B cell (primary cell): Measurements from ENCODE around the gene SLC2A11. TPM values are rescaled to one million over a fixed set of nuclear protein-coding genes. Genes with fewer than 3 reads are reported as not detected.

Experiments
- ATAC-seq: fragments of 200-7000 bp; cut with Tn5 transposase; one replicate; pipeline ENCODE4 v1.10.0; 2021; ENCODE audit warnings: low read depth, mild to moderate bottlenecking, moderate number of reproducible peaks, moderate library complexity
- CTCF ChIA-PET: fragments of 350-600 bp; sonication (Branson Sonifier 250); formaldehyde crosslinking; loops from one replicate; lab custom pipeline; 2021; ENCODE audit warnings: antibody characterized with exemption, inconsistent platforms; lab: Charles Lee
- POLR2A ChIA-PET: fragments of 350-600 bp; sonication (Branson Sonifier 250); formaldehyde crosslinking; loops from one replicate; lab custom pipeline; 2021; ENCODE audit warnings: antibody characterized with exemption; lab: Charles Lee
- DNase-seq: peaks from one replicate; pipeline ENCODE4 v3.0.0; 2013
- H2AFZ ChIP-seq: 2 replicates; pipeline ENCODE4 v1.6.1; 2012; ENCODE audit warnings: mild to moderate bottlenecking, low read depth, low read length; ENCODE audit not compliant: insufficient read depth, poor library complexity, severe bottlenecking
- H3K27ac ChIP-seq, 2 donors: 1 replicate in 1 of 2; 2 replicates in 1 of 2; pipeline ENCODE4 v1.5.1; 2012 to 2013; ENCODE audit warnings: low read length in 2 of 2, mild to moderate bottlenecking in 2 of 2, moderate library complexity in 1 of 2
- H3K27me3 ChIP-seq, 4 experiments: fragments of 200-600 bp in 1 of 4; sonication (generic) in 1 of 4; replicated peaks in 1 of 4; 1 replicate in 2 of 4; 2 replicates in 2 of 4; pipeline versions ENCODE4 v1.6.1 to v1.7.0; 2013 to 2016; ENCODE audit warnings: low read length in 3 of 4, mild to moderate bottlenecking in 2 of 4, mixed read lengths in 1 of 4, moderate library complexity in 1 of 4; ENCODE audit not compliant: insufficient read depth in 4 of 4, control insufficient read depth in 3 of 4; ENCODE audit errors: control extremely low read depth in 1 of 4
- H3K36me3 ChIP-seq, 2 experiments: replicated peaks in 1 of 2; 1 replicate in 1 of 2; 2 replicates in 1 of 2; pipeline versions ENCODE4 v1.6.1 to v1.7.1; 2013; ENCODE audit warnings: low read length in 1 of 2; ENCODE audit not compliant: insufficient read depth in 2 of 2, control insufficient read depth in 1 of 2; ENCODE audit errors: control extremely low read depth in 1 of 2, extremely low read depth in 1 of 2
- H3K4me1 ChIP-seq, 2 donors: fragments of 200-600 bp in 1 of 2; sonication (generic) in 1 of 2; 1 replicate in 1 of 2; 2 replicates in 1 of 2; pipeline versions ENCODE4 v1.5.1 to v1.6.1; 2013 to 2017; ENCODE audit warnings: low read length in 2 of 2; ENCODE audit not compliant: control insufficient read depth in 2 of 2, insufficient read depth in 2 of 2
- H3K4me2 ChIP-seq: replicated peaks from 2 replicates; pipeline ENCODE3; 2012; ENCODE audit warnings: mild to moderate bottlenecking, low read depth, low read length; ENCODE audit not compliant: poor library complexity, severe bottlenecking
- H3K4me3 ChIP-seq, 5 experiments: fragments of 200-600 bp in 1 of 5; sonication (generic) in 1 of 5; 1 replicate in 3 of 5; 2 replicates in 2 of 5; pipeline versions ENCODE4 v1.5.1 to v1.7.0; 2011 to 2016; ENCODE audit warnings: low read length in 4 of 5, mild to moderate bottlenecking in 4 of 5, low read depth in 2 of 5, control low read depth in 1 of 5, moderate library complexity in 1 of 5; ENCODE audit not compliant: insufficient read depth in 1 of 5; ENCODE audit errors: control extremely low read depth in 1 of 5, extremely low read depth in 1 of 5
- H3K79me2 ChIP-seq: fragments of 200-600 bp; sonication (generic); one replicate; pipeline ENCODE4 v1.6.0; 2016; ENCODE audit warnings: low read length; ENCODE audit not compliant: control insufficient read depth, insufficient read depth
- H3K9ac ChIP-seq: fragments of 200-600 bp; sonication (generic); 2 replicates; pipeline ENCODE4 v1.6.1; 2017; ENCODE audit warnings: mild to moderate bottlenecking, low read length, moderate library complexity
- H3K9me3 ChIP-seq, 3 donors: one replicate each; pipeline versions ENCODE4 v1.6.1 to v1.7.1; 2013; ENCODE audit warnings: low read length in 2 of 3; ENCODE audit not compliant: control insufficient read depth in 2 of 3, insufficient read depth in 1 of 3; ENCODE audit errors: control extremely low read depth in 1 of 3
- H4K20me1 ChIP-seq: 2 replicates; pipeline ENCODE4 v1.6.0; 2012; ENCODE audit warnings: mild to moderate bottlenecking, low read length; ENCODE audit not compliant: insufficient read depth, control insufficient read depth, poor library complexity, severe bottlenecking
- H3K27ac Mint-ChIP-seq: one replicate; pipeline ENCODE4 v1.8.0; 2021; ENCODE audit warnings: mixed read lengths
- H3K27me3 Mint-ChIP-seq: one replicate; pipeline ENCODE4 v1.8.0; 2021; ENCODE audit warnings: mixed read lengths
- H3K4me1 Mint-ChIP-seq: one replicate; pipeline ENCODE4 v1.8.0; 2021; ENCODE audit warnings: mixed read lengths
- H3K4me3 Mint-ChIP-seq: one replicate; pipeline ENCODE4 v1.8.0; 2021; ENCODE audit warnings: mixed read lengths
- H3K9me3 Mint-ChIP-seq: one replicate; pipeline ENCODE4 v1.8.0; 2022; ENCODE audit warnings: mixed read lengths; ENCODE audit not compliant: insufficient read depth
- EZH2 ChIP-seq: IDR thresholded peaks from 2 replicates; pipeline ENCODE4 v1.6.1; 2012; ENCODE audit warnings: borderline replicate concordance, low read depth, mild to moderate bottlenecking, moderate library complexity, low read length; ENCODE audit not compliant: insufficient read depth, poor library complexity, severe bottlenecking
- WGBS: methylation state at CpG from one replicate; pipeline ENCODE4 v1.1.5; 2013; ENCODE audit warnings: missing lambda C conversion rate; ENCODE audit not compliant: insufficient coverage; 5-methylcytosine and 5-hydroxymethylcytosine counted together
- intact Hi-C: fragments of 100-400 bp; cut with micrococcal nuclease; formaldehyde crosslinking; loops from one replicate; pipeline ENCODE4 v1.10.0; 2022
- polyA plus RNA-seq: library from polyadenylated mRNA; depleted of rRNA; stranded (reverse); fragments of >200 nt; gene quantifications from 2 replicates; pipeline ENCODE4 v1.2.3, GENCODE V29; 2012
- total RNA-seq, 2 donors: library from RNA; stranded (reverse); fragments of 120-200 nt in 1 of 2; gene quantifications; 1 replicate in 1 of 2; 2 replicates in 1 of 2; pipeline versions ENCODE4 v1.2.3 to v1.2.4, GENCODE V29; 2013 to 2022
- TF ChIP-seq, protein P1 (sequence below): fragments of 200-600 bp; IDR thresholded peaks from one replicate; pipeline ENCODE4 v1.8.0; 2022; ENCODE audit warnings: antibody characterized with exemption, mild to moderate bottlenecking

SLC2A11 gene
- total and polyA plus RNA-seq, 2 donors (not counting 1 experiment from before 2014, with no cell fraction given), result 38.6 to 54.3 TPM

DNA sequence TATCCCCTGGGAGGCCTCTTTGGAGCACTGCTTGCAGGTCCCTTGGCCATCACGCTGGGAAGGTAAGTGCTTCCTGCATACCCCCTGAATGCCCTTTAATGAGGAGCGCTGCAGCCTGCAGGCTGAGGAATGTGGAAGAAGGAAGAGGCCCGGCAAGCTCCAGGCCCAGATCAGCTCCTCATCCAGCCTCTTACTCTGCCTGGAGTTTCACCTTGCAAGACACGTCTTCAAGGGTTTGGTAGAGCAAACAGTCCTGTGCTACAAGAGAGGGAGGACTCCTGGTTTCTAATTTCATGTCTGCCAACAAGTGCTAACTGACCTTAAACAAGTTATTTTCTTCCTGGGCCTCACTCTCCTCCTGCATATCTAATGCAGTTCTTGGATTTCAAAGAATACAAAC lies 10.9 kb downstream of the SLC2A11 start:
- no peaks in the 10 kb centered on the region for H3K4me1 ChIP-seq
- no peaks in the 10 kb centered on the region for H4K20me1 ChIP-seq
- H3K27ac ChIP-seq, result no peak overlapping the region
- Mint-ChIP-seq H3K4me3 (no peak overlapping the region), H3K4me1 (no peaks in the 10 kb centered on the region), H3K9me3 (no peaks in the 10 kb centered on the region), H3K27me3 (no peaks in the 10 kb centered on the region), H3K27ac (no peak overlapping the region)
- H3K9me3 ChIP-seq, result no peaks in the 10 kb centered on the region
- 100% methylated on average over 2 of the region's 4 CpGs for WGBS
- ChIA-PET POLR2A (no interaction called here), CTCF (interaction anchor here (0.9 to 1.2 kb wide), 2 partner anchors 9 to 21 kb away, joined by 3 to 4 read pairs; no protein-coding TSS in a partner anchor)
- H3K9ac ChIP-seq, result no peak overlapping the region
- no peak overlapping the region for H3K4me3 ChIP-seq
- peaks cover 3 to 50% of the 10 kb centered on the region in 2 experiments for H3K36me3 ChIP-seq
- H3K79me2 ChIP-seq, result peaks cover 6% of the 10 kb centered on the region
- no peak overlapping the region for H2AFZ ChIP-seq
- intact Hi-C loops, result loop anchor here (10.0 kb wide), 1 partner anchor 86 kb away; no protein-coding TSS in a partner anchor
- TF ChIP-seq EZH2, result no peak
- TF ChIP-seq, protein P1, sequence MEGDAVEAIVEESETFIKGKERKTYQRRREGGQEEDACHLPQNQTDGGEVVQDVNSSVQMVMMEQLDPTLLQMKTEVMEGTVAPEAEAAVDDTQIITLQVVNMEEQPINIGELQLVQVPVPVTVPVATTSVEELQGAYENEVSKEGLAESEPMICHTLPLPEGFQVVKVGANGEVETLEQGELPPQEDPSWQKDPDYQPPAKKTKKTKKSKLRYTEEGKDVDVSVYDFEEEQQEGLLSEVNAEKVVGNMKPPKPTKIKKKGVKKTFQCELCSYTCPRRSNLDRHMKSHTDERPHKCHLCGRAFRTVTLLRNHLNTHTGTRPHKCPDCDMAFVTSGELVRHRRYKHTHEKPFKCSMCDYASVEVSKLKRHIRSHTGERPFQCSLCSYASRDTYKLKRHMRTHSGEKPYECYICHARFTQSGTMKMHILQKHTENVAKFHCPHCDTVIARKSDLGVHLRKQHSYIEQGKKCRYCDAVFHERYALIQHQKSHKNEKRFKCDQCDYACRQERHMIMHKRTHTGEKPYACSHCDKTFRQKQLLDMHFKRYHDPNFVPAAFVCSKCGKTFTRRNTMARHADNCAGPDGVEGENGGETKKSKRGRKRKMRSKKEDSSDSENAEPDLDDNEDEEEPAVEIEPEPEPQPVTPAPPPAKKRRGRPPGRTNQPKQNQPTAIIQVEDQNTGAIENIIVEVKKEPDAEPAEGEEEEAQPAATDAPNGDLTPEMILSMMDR, result no peak
- no peak for DNase-seq
- no peaks in the 10 kb centered on the region for H3K27me3 ChIP-seq
- H3K4me2 ChIP-seq, result no peak overlapping the region
- ATAC-seq, result no peak

DNA sequence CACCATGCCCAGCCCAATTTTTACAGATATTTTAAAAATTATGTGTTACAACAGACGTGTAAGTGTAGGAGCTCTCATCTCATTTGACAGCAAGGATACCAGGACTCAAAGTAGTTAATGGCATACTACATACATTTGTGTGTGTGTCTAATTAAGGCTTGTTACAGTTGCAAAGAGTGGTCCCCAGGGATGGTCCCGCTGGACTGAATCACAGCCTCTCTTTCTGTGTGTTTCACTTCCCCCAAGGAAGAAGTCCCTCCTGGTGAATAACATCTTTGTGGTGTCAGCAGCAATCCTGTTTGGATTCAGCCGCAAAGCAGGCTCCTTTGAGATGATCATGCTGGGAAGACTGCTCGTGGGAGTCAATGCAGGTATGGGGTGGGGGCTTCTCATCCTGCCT lies 17.2 kb downstream of the SLC2A11 start:
- DNase-seq, result no peak
- no peak for TF ChIP-seq EZH2
- TF ChIP-seq, protein P1, result no peak
- CTCF ChIA-PET, result no interaction called here

More for the DNA sequence above, 17.2 kb downstream of the SLC2A11 start:
- Mint-ChIP-seq H3K27ac (no peak overlapping the region), H3K4me3 (no peak overlapping the region), H3K9me3 (no peaks in the 10 kb centered on the region), H3K4me1 (no peaks in the 10 kb centered on the region), H3K27me3 (no peaks in the 10 kb centered on the region)
- H3K27me3 ChIP-seq, result no peaks in the 10 kb centered on the region
- no peak overlapping the region for H2AFZ ChIP-seq
- no peak overlapping the region for H3K4me3 ChIP-seq
- peaks cover 0 to 45% of the 10 kb centered on the region in 2 experiments for H3K36me3 ChIP-seq
- ATAC-seq, result no peak
- no peak overlapping the region for H3K27ac ChIP-seq
- no peaks in the 10 kb centered on the region for H3K9me3 ChIP-seq
- no peak overlapping the region for H3K4me2 ChIP-seq
- no peaks in the 10 kb centered on the region for H3K79me2 ChIP-seq
- no peak overlapping the region for H3K9ac ChIP-seq
- POLR2A ChIA-PET, result no interaction called here
- intact Hi-C loops, result no loop called here
- H4K20me1 ChIP-seq, result no peaks in the 10 kb centered on the region
- no peaks in the 10 kb centered on the region for H3K4me1 ChIP-seq
- WGBS, result no CpG with 5 or more reads among the region's 4 CpGs
